GM23248 (cell line): ENCODE results near the gene ANKRD35.

Experiments
- EZH2 ChIP-seq: fragments of 200-600 bp; sonication (generic); IDR thresholded peaks from 2 replicates; pipeline ENCODE4 v1.6.1; 2018; ENCODE audit warnings: antibody characterized with exemption, mild to moderate bottlenecking; ENCODE audit not compliant: insufficient read depth, poor library complexity, severe bottlenecking
- EZH2phosphoT487 ChIP-seq: fragments of 200-600 bp; sonication (generic); IDR thresholded peaks from 2 replicates; pipeline ENCODE4 v1.6.1; 2018; ENCODE audit warnings: antibody characterized with exemption, moderate library complexity, mild to moderate bottlenecking, low read depth; ENCODE audit not compliant: insufficient read depth

DNA sequence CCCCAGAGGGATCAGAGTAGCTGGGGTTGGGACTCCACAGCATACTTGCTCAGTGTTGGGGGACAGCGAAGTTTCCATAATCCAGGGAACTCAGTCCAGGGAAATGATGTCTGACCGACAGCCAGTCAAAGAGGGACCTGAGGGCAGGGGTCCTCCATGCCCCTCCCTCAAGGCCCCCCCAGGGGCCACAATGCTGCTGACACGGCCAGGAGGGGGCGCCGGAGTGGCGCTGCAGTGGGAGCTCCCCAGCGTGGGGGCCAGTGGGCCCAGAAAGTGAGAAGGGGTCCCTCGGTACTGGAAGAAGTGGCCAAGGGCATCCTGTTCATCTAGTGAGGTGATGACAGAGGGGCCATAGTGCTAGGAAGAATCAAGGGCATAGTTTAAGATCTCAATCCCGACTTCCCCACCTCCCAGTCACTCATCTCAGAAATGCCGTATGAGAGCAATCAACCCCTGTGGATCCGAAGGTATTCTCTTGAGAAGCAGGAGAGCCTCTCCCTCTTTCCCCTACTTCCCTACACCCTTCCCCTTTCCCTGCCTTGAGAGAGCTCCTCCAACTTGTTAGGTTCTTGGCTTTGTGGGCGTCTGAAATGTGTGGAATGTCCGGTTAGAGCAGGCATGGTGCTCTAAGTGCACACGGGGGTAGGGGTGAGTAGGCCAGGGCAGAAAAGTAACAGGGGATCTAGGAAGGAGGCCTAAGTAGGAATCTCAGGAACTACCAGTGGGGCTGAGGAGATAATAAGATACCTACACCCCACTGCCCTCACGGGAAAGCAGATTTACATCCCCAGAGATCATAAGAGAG is 36.1 kb downstream of the ANKRD35 start:
- no peak for TF ChIP-seq EZH2
- TF ChIP-seq EZH2phosphoT487: no peak
